MM.1S (cell line): ENCODE measurements around the gene WNT2B.

Experiments
- DNase-seq: peaks from one replicate; pipeline ENCODE4 v3.0.0-alpha.2; 2015
- H2AFZ ChIP-seq: fragments of 300-600 bp; sonication (generic); 2 replicates; pipeline ENCODE4 v1.6.0; 2016; ENCODE audit warnings: antibody characterized with exemption, low read length
- H3F3A ChIP-seq: fragments of 300-600 bp; sonication (generic); 2 replicates; pipeline ENCODE4 v1.6.1; 2016; ENCODE audit warnings: mild to moderate bottlenecking, antibody characterized with exemption, low read length, moderate library complexity, mixed read lengths; ENCODE audit not compliant: insufficient read depth
- H3K27ac ChIP-seq: fragments of 300-600 bp; sonication (generic); 2 replicates; pipeline ENCODE4 v1.5.1; 2016; ENCODE audit warnings: mild to moderate bottlenecking, low read length
- H3K27me3 ChIP-seq: fragments of 300-600 bp; sonication (generic); replicated peaks from 2 replicates; pipeline ENCODE4 v1.6.0; 2016; ENCODE audit warnings: low read length; ENCODE audit not compliant: insufficient read depth
- H3K36me3 ChIP-seq: fragments of 300-600 bp; sonication (generic); replicated peaks from 2 replicates; pipeline ENCODE4 v1.6.1; 2016; ENCODE audit warnings: mild to moderate bottlenecking, low read length, mixed read lengths; ENCODE audit not compliant: insufficient read depth
- H3K4me1 ChIP-seq: fragments of 300-600 bp; sonication (generic); 2 replicates; pipeline ENCODE4 v1.6.1; 2016; ENCODE audit warnings: low read length, mixed read lengths
- H3K4me2 ChIP-seq: fragments of 300-600 bp; sonication (generic); 2 replicates; pipeline ENCODE4 v1.6.0; 2016; ENCODE audit warnings: low read depth, low read length
- H3K4me3 ChIP-seq: fragments of 300-600 bp; sonication (generic); 2 replicates; pipeline ENCODE4 v1.5.1; 2016; ENCODE audit warnings: low read length, mixed read lengths
- H3K79me2 ChIP-seq: fragments of 300-600 bp; sonication (generic); 2 replicates; pipeline ENCODE4 v1.6.1; 2016; ENCODE audit warnings: mixed run types, low read length, mixed read lengths
- H3K9ac ChIP-seq: fragments of 300-600 bp; sonication (generic); 2 replicates; pipeline ENCODE4 v1.6.1; 2016; ENCODE audit warnings: low read length, mixed read lengths
- H3K9me2 ChIP-seq: fragments of 300-600 bp; sonication (generic); replicated peaks from 2 replicates; pipeline ENCODE4 v1.6.1; 2016; ENCODE audit warnings: mild to moderate bottlenecking, low read length, mixed read lengths; ENCODE audit not compliant: insufficient read depth
- H3K9me3 ChIP-seq: fragments of 300-600 bp; sonication (generic); replicated peaks from 2 replicates; pipeline ENCODE4 v1.6.1; 2016; ENCODE audit warnings: mild to moderate bottlenecking, low read length, mixed read lengths; ENCODE audit not compliant: insufficient read depth
- H4K20me1 ChIP-seq: fragments of 300-600 bp; sonication (generic); 2 replicates; pipeline ENCODE4 v1.6.1; 2016; ENCODE audit warnings: mild to moderate bottlenecking, low read length, moderate library complexity, mixed read lengths; ENCODE audit not compliant: insufficient read depth
- EZH2 ChIP-seq: fragments of 300-600 bp; sonication (generic); optimal IDR thresholded peaks from 2 replicates; pipeline ENCODE3; 2017; ENCODE audit warnings: low read depth, mild to moderate bottlenecking, antibody characterized with exemption, low read length, mixed read lengths
- EZH2phosphoT487 ChIP-seq: fragments of 300-600 bp; sonication (generic); IDR thresholded peaks from 2 replicates; pipeline ENCODE4 v1.6.1; 2018; ENCODE audit warnings: antibody characterized with exemption, low read length
- TF ChIP-seq, protein P1 (sequence below): fragments of 300-600 bp; sonication (generic); IDR thresholded peaks from 2 replicates; pipeline ENCODE4 v1.5.1; 2016; ENCODE audit warnings: antibody characterized with exemption, low read length, mixed read lengths

The WNT2B gene

DNA sequence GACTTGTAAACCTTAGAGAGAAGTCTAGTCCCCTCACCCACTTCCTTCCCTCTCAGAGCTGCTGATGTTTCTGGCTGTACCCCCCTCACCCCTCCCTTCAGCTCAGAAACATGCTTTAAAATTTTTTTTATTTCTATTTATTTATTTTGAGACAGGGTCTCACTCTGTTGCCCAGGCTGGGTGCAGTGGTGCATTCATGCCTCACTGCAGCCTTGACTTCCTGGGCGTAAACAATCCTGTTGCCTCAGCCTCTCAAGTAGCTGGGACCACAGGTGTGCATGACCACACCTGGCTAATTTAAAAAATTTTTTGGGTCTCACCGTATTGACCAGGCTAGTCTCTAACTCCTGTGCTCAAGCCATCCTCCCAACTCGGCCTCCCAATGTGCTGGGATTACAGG is 2.9 kb upstream of the WNT2B start:
- H4K20me1 ChIP-seq = no peaks in the 10 kb centered on the region
- no peaks in the 10 kb centered on the region for H3K36me3 ChIP-seq
- H3K27me3 ChIP-seq = no peaks in the 10 kb centered on the region; the same call in 1 of the 2 replicates
- H3K4me1 ChIP-seq = no peaks in the 10 kb centered on the region
- no peak overlapping the region for H3K4me2 ChIP-seq
- H2AFZ ChIP-seq = no peak overlapping the region
- TF ChIP-seq EZH2 (no peak), EZH2phosphoT487 (no peak)
- TF ChIP-seq, protein P1, sequence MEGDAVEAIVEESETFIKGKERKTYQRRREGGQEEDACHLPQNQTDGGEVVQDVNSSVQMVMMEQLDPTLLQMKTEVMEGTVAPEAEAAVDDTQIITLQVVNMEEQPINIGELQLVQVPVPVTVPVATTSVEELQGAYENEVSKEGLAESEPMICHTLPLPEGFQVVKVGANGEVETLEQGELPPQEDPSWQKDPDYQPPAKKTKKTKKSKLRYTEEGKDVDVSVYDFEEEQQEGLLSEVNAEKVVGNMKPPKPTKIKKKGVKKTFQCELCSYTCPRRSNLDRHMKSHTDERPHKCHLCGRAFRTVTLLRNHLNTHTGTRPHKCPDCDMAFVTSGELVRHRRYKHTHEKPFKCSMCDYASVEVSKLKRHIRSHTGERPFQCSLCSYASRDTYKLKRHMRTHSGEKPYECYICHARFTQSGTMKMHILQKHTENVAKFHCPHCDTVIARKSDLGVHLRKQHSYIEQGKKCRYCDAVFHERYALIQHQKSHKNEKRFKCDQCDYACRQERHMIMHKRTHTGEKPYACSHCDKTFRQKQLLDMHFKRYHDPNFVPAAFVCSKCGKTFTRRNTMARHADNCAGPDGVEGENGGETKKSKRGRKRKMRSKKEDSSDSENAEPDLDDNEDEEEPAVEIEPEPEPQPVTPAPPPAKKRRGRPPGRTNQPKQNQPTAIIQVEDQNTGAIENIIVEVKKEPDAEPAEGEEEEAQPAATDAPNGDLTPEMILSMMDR = no peak
- H3K4me3 ChIP-seq = no peak overlapping the region
- no peak for DNase-seq
- no peaks in the 10 kb centered on the region for H3K79me2 ChIP-seq
- H3K9ac ChIP-seq = no peak overlapping the region
- H3K9me2 ChIP-seq = no peaks in the 10 kb centered on the region
- no peak overlapping the region for H3K27ac ChIP-seq
- no peaks in the 10 kb centered on the region for H3F3A ChIP-seq
- H3K9me3 ChIP-seq = no peaks in the 10 kb centered on the region

DNA sequence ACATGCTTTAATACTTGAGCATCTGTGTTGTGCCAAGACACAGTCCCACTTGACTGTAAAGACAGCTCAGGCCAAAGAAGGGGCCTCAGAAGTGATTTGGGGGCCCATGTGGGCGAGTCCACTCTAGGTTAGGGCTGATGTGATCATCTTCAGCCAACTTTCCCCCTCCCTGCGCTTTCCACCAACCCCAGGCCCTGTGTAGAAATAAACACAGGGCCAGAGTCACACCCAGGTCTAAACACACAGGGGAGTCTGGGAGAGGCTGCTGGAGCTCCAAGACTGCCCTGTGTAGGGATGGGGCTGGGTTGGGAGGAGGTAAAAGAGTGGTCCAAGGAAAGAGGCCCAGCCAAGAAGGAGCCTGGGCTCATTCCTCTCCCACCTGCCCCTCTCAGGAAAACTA is 2.5 kb upstream of the WNT2B start:
- H3K9me2 ChIP-seq = no peaks in the 10 kb centered on the region
- H3K9ac ChIP-seq = no peak overlapping the region
- no peaks in the 10 kb centered on the region for H3K79me2 ChIP-seq
- no peaks in the 10 kb centered on the region for H3F3A ChIP-seq
- H3K27me3 ChIP-seq = no peaks in the 10 kb centered on the region; the same call in 1 of the 2 replicates
- H3K4me1 ChIP-seq = no peaks in the 10 kb centered on the region
- no peak overlapping the region for H2AFZ ChIP-seq
- H3K4me3 ChIP-seq = no peak overlapping the region
- no peak for DNase-seq
- H3K4me2 ChIP-seq = no peak overlapping the region
- no peaks in the 10 kb centered on the region for H3K36me3 ChIP-seq
- TF ChIP-seq EZH2phosphoT487 (no peak), EZH2 (no peak)
- TF ChIP-seq, protein P1 = no peak
- H4K20me1 ChIP-seq = no peaks in the 10 kb centered on the region
- no peaks in the 10 kb centered on the region for H3K9me3 ChIP-seq
- H3K27ac ChIP-seq = no peak overlapping the region

DNA sequence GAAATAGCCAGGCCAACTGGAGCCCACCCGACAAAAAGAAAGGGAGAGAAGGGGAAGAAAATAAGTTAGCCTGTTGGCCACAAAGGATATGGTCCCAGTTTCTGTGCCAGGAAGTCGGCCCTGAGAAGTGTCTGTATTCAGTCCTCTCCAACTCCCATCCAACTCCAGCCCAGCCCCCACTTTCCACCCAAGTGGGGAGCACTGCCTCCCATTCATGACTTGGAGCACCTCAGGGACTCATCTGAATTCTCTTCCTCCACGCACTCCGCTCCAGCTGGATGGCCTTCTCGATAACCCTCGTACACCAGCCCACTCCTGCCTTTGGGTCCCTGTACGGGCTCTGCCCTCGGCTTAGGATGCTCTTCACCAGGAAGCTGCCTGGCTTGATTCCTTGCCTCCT is 2.0 kb upstream of the WNT2B start:
- H3K36me3 ChIP-seq = no peaks in the 10 kb centered on the region
- no peak overlapping the region for H3K4me2 ChIP-seq
- no peaks in the 10 kb centered on the region for H3F3A ChIP-seq
- H3K27ac ChIP-seq = no peak overlapping the region
- no peak overlapping the region for H2AFZ ChIP-seq
- H3K9me3 ChIP-seq = no peaks in the 10 kb centered on the region
- no peak for TF ChIP-seq EZH2phosphoT487
- TF ChIP-seq, protein P1 = no peak
- no peak for TF ChIP-seq EZH2
- H3K9me2 ChIP-seq = no peaks in the 10 kb centered on the region
- H3K27me3 ChIP-seq = no peaks in the 10 kb centered on the region; the same call in 1 of the 2 replicates
- H3K4me1 ChIP-seq = no peaks in the 10 kb centered on the region
- H3K9ac ChIP-seq = no peak overlapping the region
- DNase-seq = no peak
- H4K20me1 ChIP-seq = no peaks in the 10 kb centered on the region
- H3K4me3 ChIP-seq = no peak overlapping the region
- H3K79me2 ChIP-seq = no peaks in the 10 kb centered on the region
